ENCODE measurements around the gene PTPN11.

DNA sequence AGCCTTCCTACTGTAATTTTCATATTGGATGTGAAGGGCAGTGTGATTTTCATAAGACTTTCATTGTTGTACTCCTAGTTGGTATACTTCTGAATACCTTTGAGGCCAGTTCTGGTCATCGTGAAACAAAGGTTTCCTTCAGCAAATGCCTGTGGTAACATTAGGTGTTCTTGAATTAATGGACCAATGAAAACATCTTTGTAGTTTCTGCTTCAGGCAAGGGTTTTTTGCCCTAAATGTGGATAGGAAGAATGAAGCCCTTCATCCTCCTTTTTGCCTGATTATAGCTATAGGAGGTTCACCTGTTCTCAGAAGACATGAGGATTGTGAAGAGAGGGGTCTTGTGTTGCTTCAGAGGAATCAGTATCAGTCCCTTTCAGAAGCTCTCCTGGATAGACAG is 60.7 kb downstream of the PTPN11 start:
- TF ChIP-seq, protein P1, sequence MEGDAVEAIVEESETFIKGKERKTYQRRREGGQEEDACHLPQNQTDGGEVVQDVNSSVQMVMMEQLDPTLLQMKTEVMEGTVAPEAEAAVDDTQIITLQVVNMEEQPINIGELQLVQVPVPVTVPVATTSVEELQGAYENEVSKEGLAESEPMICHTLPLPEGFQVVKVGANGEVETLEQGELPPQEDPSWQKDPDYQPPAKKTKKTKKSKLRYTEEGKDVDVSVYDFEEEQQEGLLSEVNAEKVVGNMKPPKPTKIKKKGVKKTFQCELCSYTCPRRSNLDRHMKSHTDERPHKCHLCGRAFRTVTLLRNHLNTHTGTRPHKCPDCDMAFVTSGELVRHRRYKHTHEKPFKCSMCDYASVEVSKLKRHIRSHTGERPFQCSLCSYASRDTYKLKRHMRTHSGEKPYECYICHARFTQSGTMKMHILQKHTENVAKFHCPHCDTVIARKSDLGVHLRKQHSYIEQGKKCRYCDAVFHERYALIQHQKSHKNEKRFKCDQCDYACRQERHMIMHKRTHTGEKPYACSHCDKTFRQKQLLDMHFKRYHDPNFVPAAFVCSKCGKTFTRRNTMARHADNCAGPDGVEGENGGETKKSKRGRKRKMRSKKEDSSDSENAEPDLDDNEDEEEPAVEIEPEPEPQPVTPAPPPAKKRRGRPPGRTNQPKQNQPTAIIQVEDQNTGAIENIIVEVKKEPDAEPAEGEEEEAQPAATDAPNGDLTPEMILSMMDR (IDR thresholded peaks at IDR 0.05; ENCODE audit: low read depth, low read length, missing input control), result no peak
- no peak for TF ChIP-seq SP1 (IDR thresholded peaks at IDR 0.05)
- no peak for TF ChIP-seq EGR1 (IDR thresholded peaks at IDR 0.05; ENCODE audit: low read depth in 2 of 2)
- TF ChIP-seq, protein P2, sequence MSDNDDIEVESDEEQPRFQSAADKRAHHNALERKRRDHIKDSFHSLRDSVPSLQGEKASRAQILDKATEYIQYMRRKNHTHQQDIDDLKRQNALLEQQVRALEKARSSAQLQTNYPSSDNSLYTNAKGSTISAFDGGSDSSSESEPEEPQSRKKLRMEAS (IDR thresholded peaks at IDR 0.05), result no peak
- no peak for TF ChIP-seq JUND (IDR thresholded peaks at IDR 0.05)
- TF ChIP-seq TAF1 (conservative IDR thresholded peaks at IDR 0.05), result no peak
- TF ChIP-seq, protein P3, sequence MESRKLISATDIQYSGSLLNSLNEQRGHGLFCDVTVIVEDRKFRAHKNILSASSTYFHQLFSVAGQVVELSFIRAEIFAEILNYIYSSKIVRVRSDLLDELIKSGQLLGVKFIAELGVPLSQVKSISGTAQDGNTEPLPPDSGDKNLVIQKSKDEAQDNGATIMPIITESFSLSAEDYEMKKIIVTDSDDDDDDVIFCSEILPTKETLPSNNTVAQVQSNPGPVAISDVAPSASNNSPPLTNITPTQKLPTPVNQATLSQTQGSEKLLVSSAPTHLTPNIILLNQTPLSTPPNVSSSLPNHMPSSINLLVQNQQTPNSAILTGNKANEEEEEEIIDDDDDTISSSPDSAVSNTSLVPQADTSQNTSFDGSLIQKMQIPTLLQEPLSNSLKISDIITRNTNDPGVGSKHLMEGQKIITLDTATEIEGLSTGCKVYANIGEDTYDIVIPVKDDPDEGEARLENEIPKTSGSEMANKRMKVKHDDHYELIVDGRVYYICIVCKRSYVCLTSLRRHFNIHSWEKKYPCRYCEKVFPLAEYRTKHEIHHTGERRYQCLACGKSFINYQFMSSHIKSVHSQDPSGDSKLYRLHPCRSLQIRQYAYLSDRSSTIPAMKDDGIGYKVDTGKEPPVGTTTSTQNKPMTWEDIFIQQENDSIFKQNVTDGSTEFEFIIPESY (IDR thresholded peaks at IDR 0.05), result no peak
- no peak for TF ChIP-seq RAD21 (IDR thresholded peaks at IDR 0.05)
- TF ChIP-seq HNF4A (conservative IDR thresholded peaks at IDR 0.05), result no peak
- TF ChIP-seq, protein P4, sequence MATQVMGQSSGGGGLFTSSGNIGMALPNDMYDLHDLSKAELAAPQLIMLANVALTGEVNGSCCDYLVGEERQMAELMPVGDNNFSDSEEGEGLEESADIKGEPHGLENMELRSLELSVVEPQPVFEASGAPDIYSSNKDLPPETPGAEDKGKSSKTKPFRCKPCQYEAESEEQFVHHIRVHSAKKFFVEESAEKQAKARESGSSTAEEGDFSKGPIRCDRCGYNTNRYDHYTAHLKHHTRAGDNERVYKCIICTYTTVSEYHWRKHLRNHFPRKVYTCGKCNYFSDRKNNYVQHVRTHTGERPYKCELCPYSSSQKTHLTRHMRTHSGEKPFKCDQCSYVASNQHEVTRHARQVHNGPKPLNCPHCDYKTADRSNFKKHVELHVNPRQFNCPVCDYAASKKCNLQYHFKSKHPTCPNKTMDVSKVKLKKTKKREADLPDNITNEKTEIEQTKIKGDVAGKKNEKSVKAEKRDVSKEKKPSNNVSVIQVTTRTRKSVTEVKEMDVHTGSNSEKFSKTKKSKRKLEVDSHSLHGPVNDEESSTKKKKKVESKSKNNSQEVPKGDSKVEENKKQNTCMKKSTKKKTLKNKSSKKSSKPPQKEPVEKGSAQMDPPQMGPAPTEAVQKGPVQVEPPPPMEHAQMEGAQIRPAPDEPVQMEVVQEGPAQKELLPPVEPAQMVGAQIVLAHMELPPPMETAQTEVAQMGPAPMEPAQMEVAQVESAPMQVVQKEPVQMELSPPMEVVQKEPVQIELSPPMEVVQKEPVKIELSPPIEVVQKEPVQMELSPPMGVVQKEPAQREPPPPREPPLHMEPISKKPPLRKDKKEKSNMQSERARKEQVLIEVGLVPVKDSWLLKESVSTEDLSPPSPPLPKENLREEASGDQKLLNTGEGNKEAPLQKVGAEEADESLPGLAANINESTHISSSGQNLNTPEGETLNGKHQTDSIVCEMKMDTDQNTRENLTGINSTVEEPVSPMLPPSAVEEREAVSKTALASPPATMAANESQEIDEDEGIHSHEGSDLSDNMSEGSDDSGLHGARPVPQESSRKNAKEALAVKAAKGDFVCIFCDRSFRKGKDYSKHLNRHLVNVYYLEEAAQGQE (IDR thresholded peaks at IDR 0.05), result no peak
- TF ChIP-seq YY1 (IDR thresholded peaks at IDR 0.05), result no peak
- no peak for TF ChIP-seq HNF4G (IDR thresholded peaks at IDR 0.05)
- TF ChIP-seq, protein P5, sequence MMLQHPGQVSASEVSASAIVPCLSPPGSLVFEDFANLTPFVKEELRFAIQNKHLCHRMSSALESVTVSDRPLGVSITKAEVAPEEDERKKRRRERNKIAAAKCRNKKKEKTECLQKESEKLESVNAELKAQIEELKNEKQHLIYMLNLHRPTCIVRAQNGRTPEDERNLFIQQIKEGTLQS (IDR thresholded peaks at IDR 0.05), result no peak
- no peak for TF ChIP-seq GABPA (IDR thresholded peaks at IDR 0.05 in 1 of 2, conservative IDR thresholded peaks at IDR 0.05 in 1 of 2)

Measured in liver (tissue), 3 donors.